Prostate gland (tissue), 2 donors: Measurements from ENCODE around the gene VPS50.

Experiments
- POLR2A ChIP-seq: fragments of 450-650 bp; IDR thresholded peaks from one replicate; pipeline ENCODE4 v1.6.1; 2016; ENCODE audit warnings: antibody characterized with exemption, mild to moderate bottlenecking
- POLR2AphosphoS5 ChIP-seq: sonication (generic); formaldehyde crosslinking; IDR thresholded peaks from one replicate; pipeline ENCODE4 v1.6.1; 2017; ENCODE audit warnings: antibody characterized with exemption
- TF ChIP-seq, protein P1 (sequence below), 4 experiments: fragments of 200-600 bp in 2 of 4; fragments of 450-650 bp in 2 of 4; sonication (generic) in 2 of 4; IDR thresholded peaks; 1 replicate in 3 of 4; 2 replicates in 1 of 4; pipeline ENCODE4 v1.5.1; 2016 to 2019; ENCODE audit warnings: antibody characterized with exemption in 4 of 4, mild to moderate bottlenecking in 2 of 4, moderate library complexity in 2 of 4

DNA sequence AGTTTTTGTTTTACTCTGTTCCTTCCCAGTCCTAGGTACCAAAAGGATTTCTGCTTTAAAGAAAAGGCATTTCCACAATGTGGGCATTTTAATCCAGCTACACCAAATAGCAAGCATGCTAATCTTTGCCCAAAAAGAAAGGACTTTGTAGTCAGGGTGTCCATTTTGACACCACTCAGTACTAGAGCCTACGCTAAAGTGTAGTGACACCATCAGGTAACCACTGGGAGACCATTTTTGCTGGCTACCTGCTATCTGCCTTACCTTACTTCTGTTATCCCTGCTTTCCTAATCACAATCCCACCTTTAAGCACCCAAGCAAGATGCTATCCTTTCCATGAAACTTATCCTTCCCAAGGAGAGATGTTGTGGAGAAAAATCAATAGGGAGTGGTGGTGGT is 129.7 kb downstream of the VPS50 start:
- no peak for TF ChIP-seq POLR2AphosphoS5
- TF ChIP-seq, protein P1, sequence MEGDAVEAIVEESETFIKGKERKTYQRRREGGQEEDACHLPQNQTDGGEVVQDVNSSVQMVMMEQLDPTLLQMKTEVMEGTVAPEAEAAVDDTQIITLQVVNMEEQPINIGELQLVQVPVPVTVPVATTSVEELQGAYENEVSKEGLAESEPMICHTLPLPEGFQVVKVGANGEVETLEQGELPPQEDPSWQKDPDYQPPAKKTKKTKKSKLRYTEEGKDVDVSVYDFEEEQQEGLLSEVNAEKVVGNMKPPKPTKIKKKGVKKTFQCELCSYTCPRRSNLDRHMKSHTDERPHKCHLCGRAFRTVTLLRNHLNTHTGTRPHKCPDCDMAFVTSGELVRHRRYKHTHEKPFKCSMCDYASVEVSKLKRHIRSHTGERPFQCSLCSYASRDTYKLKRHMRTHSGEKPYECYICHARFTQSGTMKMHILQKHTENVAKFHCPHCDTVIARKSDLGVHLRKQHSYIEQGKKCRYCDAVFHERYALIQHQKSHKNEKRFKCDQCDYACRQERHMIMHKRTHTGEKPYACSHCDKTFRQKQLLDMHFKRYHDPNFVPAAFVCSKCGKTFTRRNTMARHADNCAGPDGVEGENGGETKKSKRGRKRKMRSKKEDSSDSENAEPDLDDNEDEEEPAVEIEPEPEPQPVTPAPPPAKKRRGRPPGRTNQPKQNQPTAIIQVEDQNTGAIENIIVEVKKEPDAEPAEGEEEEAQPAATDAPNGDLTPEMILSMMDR (IDR thresholded peaks at IDR 0.05), result no peak
- no peak for TF ChIP-seq POLR2A
